H1 (cell line): ENCODE results near the gene ZNF490. TPM values are rescaled to one million over a fixed set of nuclear protein-coding genes. Genes with fewer than 3 reads are reported as not detected.

ENCODE experiments used
- BACH1 ChIP-seq: IDR thresholded peaks from 2 replicates; pipeline ENCODE4 v1.6.1; 2012; ENCODE audit warnings: low read length, improper control_type of control experiment
- CHD2 ChIP-seq: IDR thresholded peaks from 2 replicates; pipeline ENCODE4 v1.6.1; 2012; ENCODE audit warnings: low read length, improper control_type of control experiment
- CREB1 ChIP-seq: IDR thresholded peaks from 2 replicates; pipeline ENCODE4 v1.6.1; 2012; ENCODE audit warnings: inconsistent platforms
- EP300 ChIP-seq, 2 experiments: IDR thresholded peaks; 1 replicate in 1 of 2; 2 replicates in 1 of 2; pipeline ENCODE4 v1.6.1; 2011 to 2012; ENCODE audit warnings: low read depth in 2 of 2, low read length in 2 of 2, mild to moderate bottlenecking in 2 of 2, borderline replicate concordance in 1 of 2, inconsistent platforms in 1 of 2, moderate library complexity in 1 of 2
- GTF2F1 ChIP-seq: IDR thresholded peaks from 2 replicates; pipeline ENCODE4 v1.6.1; 2012; ENCODE audit warnings: low read depth, low read length, improper control_type of control experiment, borderline replicate concordance
- NANOG ChIP-seq: IDR thresholded peaks from 2 replicates; pipeline ENCODE4 v1.6.1; 2011; ENCODE audit warnings: low read length, low read depth, mild to moderate bottlenecking, inconsistent platforms; ENCODE audit not compliant: insufficient read depth, poor library complexity, severe bottlenecking
- RAD21 ChIP-seq, 2 experiments: IDR thresholded peaks in 1 of 2; conservative IDR thresholded peaks in 1 of 2; 2 replicates each; pipeline ENCODE4 v1.6.1; 2011; ENCODE audit warnings: low read depth in 2 of 2, low read length in 2 of 2, improper control_type of control experiment in 1 of 2, inconsistent platforms in 1 of 2, mild to moderate bottlenecking in 1 of 2, moderate library complexity in 1 of 2
- YY1 ChIP-seq: IDR thresholded peaks from 2 replicates; pipeline ENCODE4 v1.6.1; 2011; ENCODE audit warnings: low read depth, mild to moderate bottlenecking, low read length
- polyA plus RNA-seq, 7 experiments: library from polyadenylated mRNA; depleted of rRNA in 3 of 7; stranded (reverse) in 5 of 7; unstranded in 2 of 7; fragments of >200 nt in 5 of 7; fragments of 200-250 nt in 2 of 7; gene quantifications; 1 replicate in 5 of 7; 2 replicates in 1 of 7; 4 replicates in 1 of 7; pipeline versions ENCODE4 v1.2.1 to v1.2.3, GENCODE V29; 2011 to 2013; ENCODE audit warnings: missing spikeins in 2 of 7, mixed read lengths in 2 of 7
- total RNA-seq: library from RNA; stranded (reverse); fragmentation: NEBNext Ultra II Directional; extraction: Animal tissue kit (Norgen Biotek cat#: 25700); gene quantifications from 2 replicates; pipeline ENCODE4 v1.2.1, GENCODE V29; 2021
- TF ChIP-seq, protein P1 (sequence below): fragments of 300-600 bp; sonication (generic); IDR thresholded peaks from 2 replicates; pipeline ENCODE4 v1.7.1; 2012; ENCODE audit warnings: low read length, moderate library complexity, mild to moderate bottlenecking, inconsistent platforms; ENCODE audit not compliant: insufficient replicate concordance

Gene ZNF490
- total and polyA plus RNA-seq, 2 of the 8 experiments (the other 6 are each of a cell fraction or from before 2014, with no cell fraction given), result 1.7 to 9.0 TPM

DNA sequence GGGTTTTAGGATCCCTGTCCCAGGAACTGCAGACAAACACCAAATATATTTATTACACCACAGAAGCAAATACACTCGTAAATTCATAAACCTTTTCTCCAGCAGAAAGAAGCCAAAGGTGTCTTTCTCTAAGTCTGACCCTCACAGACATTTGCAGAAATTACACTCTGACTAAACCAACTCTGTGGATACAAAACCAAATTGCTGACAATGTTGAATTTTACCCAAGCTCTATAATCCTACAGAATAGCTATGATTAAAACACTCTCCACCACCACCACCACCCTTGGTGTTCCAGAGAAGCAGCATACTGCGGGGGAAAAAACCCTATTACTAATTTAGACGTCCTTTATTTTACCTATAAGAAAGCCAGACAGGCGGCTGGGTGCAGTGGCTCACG, 64.5 kb downstream of the ZNF490 start (continued):
- TF ChIP-seq, protein P1, sequence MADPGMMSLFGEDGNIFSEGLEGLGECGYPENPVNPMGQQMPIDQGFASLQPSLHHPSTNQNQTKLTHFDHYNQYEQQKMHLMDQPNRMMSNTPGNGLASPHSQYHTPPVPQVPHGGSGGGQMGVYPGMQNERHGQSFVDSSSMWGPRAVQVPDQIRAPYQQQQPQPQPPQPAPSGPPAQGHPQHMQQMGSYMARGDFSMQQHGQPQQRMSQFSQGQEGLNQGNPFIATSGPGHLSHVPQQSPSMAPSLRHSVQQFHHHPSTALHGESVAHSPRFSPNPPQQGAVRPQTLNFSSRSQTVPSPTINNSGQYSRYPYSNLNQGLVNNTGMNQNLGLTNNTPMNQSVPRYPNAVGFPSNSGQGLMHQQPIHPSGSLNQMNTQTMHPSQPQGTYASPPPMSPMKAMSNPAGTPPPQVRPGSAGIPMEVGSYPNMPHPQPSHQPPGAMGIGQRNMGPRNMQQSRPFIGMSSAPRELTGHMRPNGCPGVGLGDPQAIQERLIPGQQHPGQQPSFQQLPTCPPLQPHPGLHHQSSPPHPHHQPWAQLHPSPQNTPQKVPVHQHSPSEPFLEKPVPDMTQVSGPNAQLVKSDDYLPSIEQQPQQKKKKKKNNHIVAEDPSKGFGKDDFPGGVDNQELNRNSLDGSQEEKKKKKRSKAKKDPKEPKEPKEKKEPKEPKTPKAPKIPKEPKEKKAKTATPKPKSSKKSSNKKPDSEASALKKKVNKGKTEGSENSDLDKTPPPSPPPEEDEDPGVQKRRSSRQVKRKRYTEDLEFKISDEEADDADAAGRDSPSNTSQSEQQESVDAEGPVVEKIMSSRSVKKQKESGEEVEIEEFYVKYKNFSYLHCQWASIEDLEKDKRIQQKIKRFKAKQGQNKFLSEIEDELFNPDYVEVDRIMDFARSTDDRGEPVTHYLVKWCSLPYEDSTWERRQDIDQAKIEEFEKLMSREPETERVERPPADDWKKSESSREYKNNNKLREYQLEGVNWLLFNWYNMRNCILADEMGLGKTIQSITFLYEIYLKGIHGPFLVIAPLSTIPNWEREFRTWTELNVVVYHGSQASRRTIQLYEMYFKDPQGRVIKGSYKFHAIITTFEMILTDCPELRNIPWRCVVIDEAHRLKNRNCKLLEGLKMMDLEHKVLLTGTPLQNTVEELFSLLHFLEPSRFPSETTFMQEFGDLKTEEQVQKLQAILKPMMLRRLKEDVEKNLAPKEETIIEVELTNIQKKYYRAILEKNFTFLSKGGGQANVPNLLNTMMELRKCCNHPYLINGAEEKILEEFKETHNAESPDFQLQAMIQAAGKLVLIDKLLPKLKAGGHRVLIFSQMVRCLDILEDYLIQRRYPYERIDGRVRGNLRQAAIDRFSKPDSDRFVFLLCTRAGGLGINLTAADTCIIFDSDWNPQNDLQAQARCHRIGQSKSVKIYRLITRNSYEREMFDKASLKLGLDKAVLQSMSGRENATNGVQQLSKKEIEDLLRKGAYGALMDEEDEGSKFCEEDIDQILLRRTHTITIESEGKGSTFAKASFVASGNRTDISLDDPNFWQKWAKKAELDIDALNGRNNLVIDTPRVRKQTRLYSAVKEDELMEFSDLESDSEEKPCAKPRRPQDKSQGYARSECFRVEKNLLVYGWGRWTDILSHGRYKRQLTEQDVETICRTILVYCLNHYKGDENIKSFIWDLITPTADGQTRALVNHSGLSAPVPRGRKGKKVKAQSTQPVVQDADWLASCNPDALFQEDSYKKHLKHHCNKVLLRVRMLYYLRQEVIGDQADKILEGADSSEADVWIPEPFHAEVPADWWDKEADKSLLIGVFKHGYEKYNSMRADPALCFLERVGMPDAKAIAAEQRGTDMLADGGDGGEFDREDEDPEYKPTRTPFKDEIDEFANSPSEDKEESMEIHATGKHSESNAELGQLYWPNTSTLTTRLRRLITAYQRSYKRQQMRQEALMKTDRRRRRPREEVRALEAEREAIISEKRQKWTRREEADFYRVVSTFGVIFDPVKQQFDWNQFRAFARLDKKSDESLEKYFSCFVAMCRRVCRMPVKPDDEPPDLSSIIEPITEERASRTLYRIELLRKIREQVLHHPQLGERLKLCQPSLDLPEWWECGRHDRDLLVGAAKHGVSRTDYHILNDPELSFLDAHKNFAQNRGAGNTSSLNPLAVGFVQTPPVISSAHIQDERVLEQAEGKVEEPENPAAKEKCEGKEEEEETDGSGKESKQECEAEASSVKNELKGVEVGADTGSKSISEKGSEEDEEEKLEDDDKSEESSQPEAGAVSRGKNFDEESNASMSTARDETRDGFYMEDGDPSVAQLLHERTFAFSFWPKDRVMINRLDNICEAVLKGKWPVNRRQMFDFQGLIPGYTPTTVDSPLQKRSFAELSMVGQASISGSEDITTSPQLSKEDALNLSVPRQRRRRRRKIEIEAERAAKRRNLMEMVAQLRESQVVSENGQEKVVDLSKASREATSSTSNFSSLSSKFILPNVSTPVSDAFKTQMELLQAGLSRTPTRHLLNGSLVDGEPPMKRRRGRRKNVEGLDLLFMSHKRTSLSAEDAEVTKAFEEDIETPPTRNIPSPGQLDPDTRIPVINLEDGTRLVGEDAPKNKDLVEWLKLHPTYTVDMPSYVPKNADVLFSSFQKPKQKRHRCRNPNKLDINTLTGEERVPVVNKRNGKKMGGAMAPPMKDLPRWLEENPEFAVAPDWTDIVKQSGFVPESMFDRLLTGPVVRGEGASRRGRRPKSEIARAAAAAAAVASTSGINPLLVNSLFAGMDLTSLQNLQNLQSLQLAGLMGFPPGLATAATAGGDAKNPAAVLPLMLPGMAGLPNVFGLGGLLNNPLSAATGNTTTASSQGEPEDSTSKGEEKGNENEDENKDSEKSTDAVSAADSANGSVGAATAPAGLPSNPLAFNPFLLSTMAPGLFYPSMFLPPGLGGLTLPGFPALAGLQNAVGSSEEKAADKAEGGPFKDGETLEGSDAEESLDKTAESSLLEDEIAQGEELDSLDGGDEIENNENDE, result no peak
- TF ChIP-seq RAD21 (IDR thresholded peaks at IDR 0.05 in 1 of 2, conservative IDR thresholded peaks at IDR 0.05 in 1 of 2; ENCODE audit: low read depth in 2 of 2, low read length in 2 of 2) (no peak), CREB1 (no peak), CHD2 (no peak), GTF2F1 (no peak), EP300 (IDR thresholded peaks at IDR 0.05; ENCODE audit: borderline replicate concordance in 1 of 2, low read depth in 2 of 2, low read length in 2 of 2) (no peak), NANOG (no peak), BACH1 (no peak), YY1 (no peak)
